Testis (tissue), 3 donors: Measurements from ENCODE around the gene WDR27. TPM values are rescaled to one million over a fixed set of nuclear protein-coding genes. Genes with fewer than 3 reads are reported as not detected.
"Not testable (repeated sequence)": the region's sequence is repeated elsewhere in the genome, so short reads cannot be mapped to it uniquely, and the experiment has no call there.

Experiments used
- DNase-seq: peaks from one replicate; pipeline ENCODE4 v3.0.0-alpha.2; 2019
- H3K27ac ChIP-seq, 2 donors: fragments of 200-600 bp; sonication (generic); one replicate each; pipeline ENCODE4 v1.5.1; 2019
- H3K27me3 ChIP-seq: fragments of 200-600 bp; sonication (generic); one replicate; pipeline ENCODE4 v1.5.1; 2019
- H3K36me3 ChIP-seq: fragments of 200-600 bp; sonication (generic); one replicate; pipeline ENCODE4 v1.5.1; 2017; ENCODE audit warnings: low read depth; ENCODE audit errors: missing control alignments
- H3K4me1 ChIP-seq: fragments of 200-600 bp; sonication (generic); one replicate; pipeline ENCODE4 v1.5.1; 2019
- H3K4me3 ChIP-seq, 2 donors: fragments of 200-600 bp; sonication (generic); one replicate each; pipeline ENCODE4 v1.5.1; 2017 to 2019
- H3K9me3 ChIP-seq: fragments of 200-600 bp; sonication (generic); one replicate; pipeline ENCODE4 v1.5.1; 2017
- POLR2A ChIP-seq: fragments of 450-650 bp; IDR thresholded peaks from one replicate; pipeline ENCODE4 v1.6.1; 2017; ENCODE audit warnings: antibody characterized with exemption, mild to moderate bottlenecking, moderate library complexity
- WGBS, 2 donors: methylation state at CpG; one replicate each; pipeline ENCODE4 v1.1.5; 2018; 5-methylcytosine and 5-hydroxymethylcytosine counted together
- intact Hi-C: fragments of 100-400 bp; cut with DNase I; formaldehyde crosslinking; loops from one replicate; pipeline ENCODE4 v1.15.1; 2023; ENCODE audit warnings: low total_unique reads
- polyA plus RNA-seq: library from polyadenylated mRNA; stranded (reverse); fragments of 350-450 nt; fragmentation: Illumina TruSeq; extraction: RNeasy Lipid Tissue Mini Kit (QIAGEN cat#74804); gene quantifications from one replicate; pipeline ENCODE4 v1.2.3, GENCODE V29; 2014; ENCODE audit warnings: low read depth, low replicate concordance; ENCODE audit not compliant: insufficient read depth
- total RNA-seq, 2 donors: library from RNA; depleted of rRNA; stranded (reverse); fragments of >200 nt; gene quantifications; one replicate each; pipeline ENCODE4 v1.2.3, GENCODE V29; 2016
- TF ChIP-seq, protein P1 (sequence below), 3 experiments: fragments of 450-650 bp in 2 of 3; fragments of 200-600 bp in 1 of 3; sonication (generic) in 1 of 3; IDR thresholded peaks; one replicate each; pipeline ENCODE4 v1.5.1; 2016 to 2019; ENCODE audit warnings: antibody characterized with exemption in 3 of 3, mild to moderate bottlenecking in 2 of 3, moderate library complexity in 1 of 3

The WDR27 gene
- total and polyA plus RNA-seq, 3 donors from 2014 or later = 32.8 to 101 (median 84.0) TPM

DNA sequence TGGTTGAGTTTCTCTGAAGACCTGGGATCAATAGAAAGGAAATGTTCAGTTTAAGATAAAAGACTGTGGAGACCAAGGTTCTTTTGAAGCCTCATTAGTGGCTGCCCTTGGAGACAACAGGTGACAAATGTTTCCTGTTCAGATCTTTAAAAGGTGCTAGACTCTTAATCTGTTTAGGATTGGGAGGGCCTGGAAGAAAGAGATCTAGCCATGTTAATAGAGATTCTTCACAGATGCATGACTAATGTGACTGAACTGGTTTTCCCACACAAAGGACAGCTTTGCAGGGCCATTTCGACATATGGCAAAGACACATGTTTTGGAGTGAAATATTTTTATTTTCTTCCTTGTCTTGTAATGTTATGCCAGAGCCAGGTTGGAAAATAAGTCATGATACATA is 82.2 kb downstream of the WDR27 start:
- no peaks in the 10 kb centered on the region for H3K4me1 ChIP-seq
- H3K4me3 ChIP-seq = no peak overlapping the region
- no peaks in the 10 kb centered on the region for H3K27me3 ChIP-seq
- no peaks in the 10 kb centered on the region for H3K9me3 ChIP-seq
- intact Hi-C loops = no loop called here
- WGBS, 2 donors = 90 to 95% methylated on average over 1 of the region's 1 CpG
- H3K27ac ChIP-seq = no peak overlapping the region
- no peak for DNase-seq
- H3K36me3 ChIP-seq = no peaks in the 10 kb centered on the region
- TF ChIP-seq, protein P1, sequence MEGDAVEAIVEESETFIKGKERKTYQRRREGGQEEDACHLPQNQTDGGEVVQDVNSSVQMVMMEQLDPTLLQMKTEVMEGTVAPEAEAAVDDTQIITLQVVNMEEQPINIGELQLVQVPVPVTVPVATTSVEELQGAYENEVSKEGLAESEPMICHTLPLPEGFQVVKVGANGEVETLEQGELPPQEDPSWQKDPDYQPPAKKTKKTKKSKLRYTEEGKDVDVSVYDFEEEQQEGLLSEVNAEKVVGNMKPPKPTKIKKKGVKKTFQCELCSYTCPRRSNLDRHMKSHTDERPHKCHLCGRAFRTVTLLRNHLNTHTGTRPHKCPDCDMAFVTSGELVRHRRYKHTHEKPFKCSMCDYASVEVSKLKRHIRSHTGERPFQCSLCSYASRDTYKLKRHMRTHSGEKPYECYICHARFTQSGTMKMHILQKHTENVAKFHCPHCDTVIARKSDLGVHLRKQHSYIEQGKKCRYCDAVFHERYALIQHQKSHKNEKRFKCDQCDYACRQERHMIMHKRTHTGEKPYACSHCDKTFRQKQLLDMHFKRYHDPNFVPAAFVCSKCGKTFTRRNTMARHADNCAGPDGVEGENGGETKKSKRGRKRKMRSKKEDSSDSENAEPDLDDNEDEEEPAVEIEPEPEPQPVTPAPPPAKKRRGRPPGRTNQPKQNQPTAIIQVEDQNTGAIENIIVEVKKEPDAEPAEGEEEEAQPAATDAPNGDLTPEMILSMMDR (IDR thresholded peaks at IDR 0.05) = no peak
- no peak for TF ChIP-seq POLR2A

DNA sequence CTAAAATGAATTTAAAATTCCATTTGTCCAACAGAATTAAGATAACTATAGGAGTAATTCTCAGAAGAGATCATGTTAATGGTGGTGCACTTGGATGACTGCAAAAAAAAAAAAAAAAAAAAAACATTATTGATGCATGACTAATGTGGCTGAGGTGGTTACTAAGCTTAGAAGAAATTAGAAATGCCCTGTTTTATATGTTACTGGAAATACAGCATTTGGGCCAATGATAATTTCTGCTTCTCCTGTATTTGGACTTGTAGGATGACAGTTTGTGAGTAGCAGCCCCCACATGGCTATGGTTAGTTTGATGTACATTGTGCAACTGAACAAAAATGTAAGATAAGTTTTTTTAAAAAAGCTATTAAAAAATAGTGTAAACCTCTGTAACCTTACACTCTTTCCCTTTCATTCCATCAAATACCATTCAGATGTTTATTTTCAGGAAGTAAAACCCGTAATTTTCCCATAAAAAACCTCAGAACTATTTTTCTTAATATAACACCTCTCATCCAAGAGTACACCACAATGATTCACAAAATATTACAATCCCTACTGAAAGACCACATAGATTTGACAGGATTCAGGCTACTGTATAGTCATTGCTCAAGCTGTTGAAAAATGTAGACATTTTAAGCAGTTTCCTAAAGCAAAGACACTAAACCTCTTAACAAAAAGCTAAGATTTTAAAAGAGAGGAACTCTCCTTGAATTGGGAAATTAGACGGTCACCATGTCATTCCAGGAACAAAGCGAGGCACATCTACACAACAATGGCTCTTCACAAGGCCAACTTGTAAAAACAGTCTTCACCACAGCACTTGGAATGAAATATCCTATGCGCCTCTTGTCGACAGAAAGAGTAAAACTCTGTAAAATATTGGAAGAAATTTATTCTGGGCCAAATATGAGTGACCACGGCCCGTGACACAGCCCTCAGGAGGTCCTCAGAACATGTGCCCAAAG is 83.0 kb downstream of the WDR27 start:
- Histone ChIP-seq H3K4me3 (no peak overlapping the region), H3K27ac (no peak overlapping the region), H3K9me3 (no peaks in the 10 kb centered on the region), H3K27me3 (no peaks in the 10 kb centered on the region), H3K36me3 (no peaks in the 10 kb centered on the region), H3K4me1 (no peaks in the 10 kb centered on the region)
- WGBS, 2 donors = 81 to 86% methylated on average over 7 of the region's 7 CpGs
- no peak for DNase-seq
- intact Hi-C loops = no loop called here
- TF ChIP-seq POLR2A = no peak
- TF ChIP-seq, protein P1 (IDR thresholded peaks at IDR 0.05) = no peak

DNA sequence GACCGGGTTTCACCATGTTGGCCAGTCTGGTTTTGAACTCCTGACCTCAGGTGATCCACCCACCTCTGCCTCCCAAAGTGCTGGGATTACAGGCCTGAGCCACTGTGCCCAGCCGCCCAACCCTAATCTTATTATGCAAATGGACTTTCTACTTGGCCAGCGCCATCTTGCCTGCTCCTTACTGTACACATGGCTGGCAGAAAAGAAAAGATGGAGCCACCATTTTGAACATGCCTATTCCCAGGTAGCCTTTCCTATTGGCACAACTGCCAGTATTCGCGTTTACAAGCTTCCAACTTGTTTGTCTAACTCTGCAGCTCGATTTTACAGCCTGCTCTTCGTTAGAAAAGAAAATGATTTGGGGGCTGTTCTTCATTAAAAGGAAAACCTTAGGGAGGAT is 84.3 kb downstream of the WDR27 start:
- WGBS, 2 donors = 86 to 89% methylated on average over 7 of the region's 7 CpGs
- Histone ChIP-seq H3K36me3 (no peaks in the 10 kb centered on the region), H3K27ac (no peak overlapping the region), H3K27me3 (no peaks in the 10 kb centered on the region), H3K9me3 (no peaks in the 10 kb centered on the region), H3K4me1 (no peaks in the 10 kb centered on the region), H3K4me3 (no peak overlapping the region)
- no peak for DNase-seq
- TF ChIP-seq POLR2A = no peak
- TF ChIP-seq, protein P1 (IDR thresholded peaks at IDR 0.05) = no peak
- intact Hi-C loops = no loop called here

DNA sequence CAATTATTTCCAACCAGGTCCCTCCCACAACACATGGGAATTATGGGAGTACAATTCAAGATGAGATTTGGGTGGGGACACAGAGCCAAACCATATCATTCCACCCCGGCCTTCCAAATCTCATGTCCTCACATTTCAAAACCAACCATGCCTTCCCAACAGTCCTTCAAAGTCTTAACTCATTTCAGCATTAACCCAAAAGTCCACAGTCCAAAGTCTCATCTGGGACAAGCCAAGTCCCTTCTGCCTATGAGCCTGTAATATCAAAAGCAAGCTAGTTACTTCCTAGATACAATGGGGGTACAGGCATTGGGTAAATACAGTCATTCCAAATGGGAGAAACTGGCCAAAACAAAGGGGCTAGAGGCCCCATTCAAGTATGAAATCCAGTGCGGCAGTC is 93.2 kb downstream of the WDR27 start:
- H3K36me3 ChIP-seq, DNase-seq, H3K4me3 ChIP-seq, H3K9me3 ChIP-seq, intact Hi-C loops, H3K27ac ChIP-seq, H3K4me1 ChIP-seq, H3K27me3 ChIP-seq: not testable (repeated sequence)
- WGBS, 2 donors = 97 to 98% methylated on average over 2 of the region's 2 CpGs

DNA sequence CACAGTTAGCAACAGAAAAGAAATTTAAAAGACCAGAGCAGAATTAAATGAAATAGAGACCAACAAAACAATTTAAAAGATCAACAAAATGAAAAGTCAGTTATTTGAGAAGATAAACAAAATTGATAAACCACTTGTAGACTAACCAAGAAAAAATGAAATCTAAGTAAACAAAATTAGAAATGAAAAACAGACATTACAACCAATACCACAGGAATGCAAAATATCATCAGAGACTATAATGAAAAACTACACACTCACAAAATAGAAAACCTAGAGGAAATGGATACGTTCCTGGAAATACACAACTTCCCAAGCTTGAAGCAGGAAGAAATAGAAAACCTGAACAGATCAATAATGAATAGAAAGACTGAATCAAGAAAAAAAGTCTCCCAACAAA is 97.8 kb downstream of the WDR27 start:
- H3K27ac ChIP-seq = no peak overlapping the region
- H3K27me3 ChIP-seq = no peaks in the 10 kb centered on the region
- intact Hi-C loops = no loop called here
- no peak overlapping the region for H3K4me3 ChIP-seq
- H3K4me1 ChIP-seq = no peaks in the 10 kb centered on the region
- no peak for DNase-seq
- 85 to 100% methylated on average over 1 of the region's 1 CpG for WGBS, 2 donors
- H3K9me3 ChIP-seq = no peaks in the 10 kb centered on the region
- no peaks in the 10 kb centered on the region for H3K36me3 ChIP-seq
- TF ChIP-seq, protein P1 (IDR thresholded peaks at IDR 0.05) = no peak
- no peak for TF ChIP-seq POLR2A

DNA sequence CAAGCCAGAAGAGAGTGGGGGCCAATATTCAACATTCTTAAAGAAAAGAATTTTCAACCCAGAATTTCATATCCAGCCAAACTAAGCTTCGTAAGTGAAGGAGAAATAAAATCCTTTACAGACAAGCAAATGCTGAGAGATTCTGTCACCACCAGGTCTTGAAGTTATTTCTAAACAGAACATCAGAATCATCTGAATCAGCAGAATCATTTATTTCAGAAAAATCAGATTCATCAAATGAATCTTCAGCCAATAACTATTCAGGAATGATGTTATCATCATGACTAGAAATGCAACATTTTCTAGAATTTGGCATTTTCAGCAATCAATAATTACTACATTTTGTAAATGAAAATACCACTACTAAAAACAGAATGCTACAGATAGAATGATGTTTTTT is 100.7 kb downstream of the WDR27 start:
- H3K4me3 ChIP-seq, H3K4me1 ChIP-seq, H3K27ac ChIP-seq, H3K27me3 ChIP-seq, DNase-seq, H3K36me3 ChIP-seq, intact Hi-C loops, H3K9me3 ChIP-seq: not testable (repeated sequence)
- WGBS, 2 donors = 88 to 100% methylated on average over 1 of the region's 1 CpG
